Hepatocyte (in vitro differentiated cells): Measurements from ENCODE around the gene BRINP2.

Source experiments
- EZH2 ChIP-seq: fragments of 200-600 bp; sonication (generic); IDR thresholded peaks from 2 replicates; pipeline ENCODE4 v1.6.1; 2016; ENCODE audit warnings: antibody characterized with exemption, mild to moderate bottlenecking, borderline replicate concordance
- TF ChIP-seq, protein P1 (sequence below): fragments of 200-600 bp; sonication (generic); IDR thresholded peaks from 2 replicates; pipeline ENCODE4 v1.5.1; 2016; ENCODE audit warnings: antibody characterized with exemption, mild to moderate bottlenecking; ENCODE audit not compliant: poor library complexity

DNA sequence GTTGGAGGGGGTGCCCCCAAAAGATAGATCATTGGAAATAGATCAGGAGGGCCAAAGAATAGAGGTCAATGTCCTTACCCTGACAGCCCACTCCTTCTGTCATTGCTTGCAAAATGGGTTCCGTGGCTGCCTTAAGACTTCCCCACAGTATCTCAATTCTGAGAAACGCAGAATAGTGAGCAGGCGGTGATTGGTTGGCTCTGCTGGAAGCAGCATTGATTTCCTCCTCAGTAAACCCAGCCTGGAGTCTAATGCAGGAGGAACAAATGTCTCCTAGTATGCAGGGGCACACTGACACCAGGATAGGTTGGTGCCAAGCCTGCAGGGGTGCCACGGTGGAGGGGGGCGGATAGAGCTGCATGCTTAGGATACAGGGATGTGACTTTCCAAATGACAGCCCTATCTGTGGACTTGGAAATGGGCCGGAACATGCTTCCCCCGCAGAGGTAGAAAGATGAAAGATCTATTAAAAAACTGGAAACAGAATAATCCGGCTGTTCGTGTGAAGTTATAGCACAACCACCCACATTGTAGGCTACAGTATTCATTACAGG lies 76.9 kb downstream of the BRINP2 start:
- TF ChIP-seq, protein P1, sequence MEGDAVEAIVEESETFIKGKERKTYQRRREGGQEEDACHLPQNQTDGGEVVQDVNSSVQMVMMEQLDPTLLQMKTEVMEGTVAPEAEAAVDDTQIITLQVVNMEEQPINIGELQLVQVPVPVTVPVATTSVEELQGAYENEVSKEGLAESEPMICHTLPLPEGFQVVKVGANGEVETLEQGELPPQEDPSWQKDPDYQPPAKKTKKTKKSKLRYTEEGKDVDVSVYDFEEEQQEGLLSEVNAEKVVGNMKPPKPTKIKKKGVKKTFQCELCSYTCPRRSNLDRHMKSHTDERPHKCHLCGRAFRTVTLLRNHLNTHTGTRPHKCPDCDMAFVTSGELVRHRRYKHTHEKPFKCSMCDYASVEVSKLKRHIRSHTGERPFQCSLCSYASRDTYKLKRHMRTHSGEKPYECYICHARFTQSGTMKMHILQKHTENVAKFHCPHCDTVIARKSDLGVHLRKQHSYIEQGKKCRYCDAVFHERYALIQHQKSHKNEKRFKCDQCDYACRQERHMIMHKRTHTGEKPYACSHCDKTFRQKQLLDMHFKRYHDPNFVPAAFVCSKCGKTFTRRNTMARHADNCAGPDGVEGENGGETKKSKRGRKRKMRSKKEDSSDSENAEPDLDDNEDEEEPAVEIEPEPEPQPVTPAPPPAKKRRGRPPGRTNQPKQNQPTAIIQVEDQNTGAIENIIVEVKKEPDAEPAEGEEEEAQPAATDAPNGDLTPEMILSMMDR: no peak
- no peak for TF ChIP-seq EZH2
